ENCODE data around the gene SYPL2.

- TF ChIP-seq CTCF (IDR thresholded peaks at IDR 0.05): no peak
- TF ChIP-seq POLR2A (IDR thresholded peaks at IDR 0.05): no peak
- TF ChIP-seq POLR2AphosphoS5 (IDR thresholded peaks at IDR 0.05): no peak
Observed at GRCh38 chr1:109531380-109531779, 65.0 kb downstream of the SYPL2 start.

All from stomach (tissue), 4 donors.